ENCODE data around the gene ZBTB47.

- no peak for TF ChIP-seq CTCF (IDR thresholded peaks at IDR 0.05)
- no peak for TF ChIP-seq POLR2A (IDR thresholded peaks at IDR 0.05)
Measured at GRCh38 chr3:42653303-42653559, 266 bp upstream of the ZBTB47 start.
